ENCODE results near the gene FAXDC2. TPM values are rescaled to one million over a fixed set of nuclear protein-coding genes. Genes with fewer than 3 reads are reported as not detected.

Gene FAXDC2
- total and polyA plus RNA-seq, 10 donors, result 2.3 to 34.8 (median 19.5) TPM

DNA sequence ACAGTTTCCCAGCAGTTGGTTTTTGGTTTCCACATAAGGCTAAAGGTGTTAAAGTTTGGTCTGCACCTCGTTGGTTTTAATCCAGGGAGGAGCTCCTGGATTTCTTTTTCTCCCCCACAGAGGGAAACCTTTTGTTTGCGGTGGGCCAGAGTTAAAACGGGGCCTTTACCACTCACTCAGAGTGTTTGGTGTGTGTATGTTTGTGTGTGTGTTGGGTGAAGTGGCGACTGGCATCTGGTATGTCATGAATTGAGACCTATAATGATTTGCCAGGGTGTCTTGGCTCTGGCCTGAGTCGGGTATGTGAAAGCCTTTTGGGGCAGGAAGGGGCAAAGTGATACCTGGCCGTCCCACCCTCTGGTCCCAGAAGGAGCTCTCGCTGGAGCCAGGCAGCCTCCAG is 30.9 kb downstream of the FAXDC2 start:
- no peaks in the 10 kb centered on the region for H3K27me3 ChIP-seq (replicated peaks in 1 of 7)
- DNase-seq, result peak; percentile 34
- peaks cover 0 to 19% (median 1%) of the 10 kb centered on the region in 6 donors for H3K4me1 ChIP-seq
- H3K36me3 ChIP-seq, result peaks cover 0 to 100% (median 39%) of the 10 kb centered on the region in 6 donors
- TF ChIP-seq, protein P1, sequence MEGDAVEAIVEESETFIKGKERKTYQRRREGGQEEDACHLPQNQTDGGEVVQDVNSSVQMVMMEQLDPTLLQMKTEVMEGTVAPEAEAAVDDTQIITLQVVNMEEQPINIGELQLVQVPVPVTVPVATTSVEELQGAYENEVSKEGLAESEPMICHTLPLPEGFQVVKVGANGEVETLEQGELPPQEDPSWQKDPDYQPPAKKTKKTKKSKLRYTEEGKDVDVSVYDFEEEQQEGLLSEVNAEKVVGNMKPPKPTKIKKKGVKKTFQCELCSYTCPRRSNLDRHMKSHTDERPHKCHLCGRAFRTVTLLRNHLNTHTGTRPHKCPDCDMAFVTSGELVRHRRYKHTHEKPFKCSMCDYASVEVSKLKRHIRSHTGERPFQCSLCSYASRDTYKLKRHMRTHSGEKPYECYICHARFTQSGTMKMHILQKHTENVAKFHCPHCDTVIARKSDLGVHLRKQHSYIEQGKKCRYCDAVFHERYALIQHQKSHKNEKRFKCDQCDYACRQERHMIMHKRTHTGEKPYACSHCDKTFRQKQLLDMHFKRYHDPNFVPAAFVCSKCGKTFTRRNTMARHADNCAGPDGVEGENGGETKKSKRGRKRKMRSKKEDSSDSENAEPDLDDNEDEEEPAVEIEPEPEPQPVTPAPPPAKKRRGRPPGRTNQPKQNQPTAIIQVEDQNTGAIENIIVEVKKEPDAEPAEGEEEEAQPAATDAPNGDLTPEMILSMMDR (IDR thresholded peaks at IDR 0.05 in 8 of 11, conservative IDR thresholded peaks at IDR 0.05 in 3 of 11), result no peak
- TF ChIP-seq POLR2AphosphoS5 (IDR thresholded peaks at IDR 0.05) (no peak), POLR2A (IDR thresholded peaks at IDR 0.05) (no peak)
- intact Hi-C loops (cut with DNase I; ENCODE audit: low total_unique reads), result loop anchor here (10.0 kb wide), 1 partner anchor 65 kb away; the partner anchor contains the start of gene LARP1
- no peaks in the 10 kb centered on the region for H3K9me3 ChIP-seq
- 86 to 89% (median 87%) methylated on average over 7 of the region's 7 CpGs for WGBS, 5 donors
- H3K4me3 ChIP-seq, result no peak overlapping the region
- peak overlapping the region in 6 of 8 donors; percentile 2 to 62 (median 38) for H3K27ac ChIP-seq

DNA sequence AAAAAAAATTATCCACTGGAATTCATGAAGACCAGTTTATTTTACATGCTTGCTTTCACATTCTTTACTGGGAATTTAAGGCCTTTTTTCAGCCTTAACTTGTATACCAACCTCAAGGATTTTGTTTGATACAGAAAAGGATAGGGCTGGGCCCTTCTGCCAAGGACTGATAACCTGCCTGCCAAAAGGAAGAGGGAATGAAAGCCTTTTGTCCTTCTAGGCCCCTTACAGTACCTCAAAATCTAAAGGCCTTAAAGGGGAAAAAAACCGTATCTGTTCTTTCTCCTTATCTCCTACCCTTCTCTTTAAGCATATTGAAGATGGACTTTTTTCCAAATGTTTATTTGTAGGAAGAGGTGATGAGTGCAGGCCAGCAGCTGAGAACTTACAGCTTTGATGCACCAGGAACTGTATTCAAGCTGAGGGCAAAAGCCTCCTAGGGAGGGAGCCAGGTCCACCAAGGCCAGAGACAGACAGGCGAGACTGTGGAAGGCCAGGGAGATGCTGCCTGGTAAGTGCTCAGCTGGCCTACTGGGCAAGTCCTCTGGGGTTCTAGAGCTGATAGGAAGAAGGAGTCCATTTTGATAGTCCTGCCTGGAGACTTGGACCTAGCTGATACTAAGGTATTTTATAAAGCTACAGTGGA is 31.8 kb downstream of the FAXDC2 start:
- H3K9me3 ChIP-seq, result no peaks in the 10 kb centered on the region
- no peaks in the 10 kb centered on the region for H3K27me3 ChIP-seq (replicated peaks in 1 of 7)
- 70 to 85% (median 77%) methylated on average over 2 of the region's 2 CpGs for WGBS, 5 donors
- peak; percentile 20 for DNase-seq
- H3K4me3 ChIP-seq, result no peak overlapping the region
- peak overlapping the region; percentile 2 to 62 (median 28) for H3K27ac ChIP-seq
- H3K36me3 ChIP-seq, result peaks cover 0 to 100% (median 47%) of the 10 kb centered on the region in 6 donors
- intact Hi-C loops (cut with DNase I; ENCODE audit: low total_unique reads), result loop anchor here (10.0 kb wide), 1 partner anchor 64 kb away; the partner anchor contains the start of gene LARP1
- H3K4me1 ChIP-seq, result peaks cover 0 to 23% (median 6%) of the 10 kb centered on the region in 6 donors
- TF ChIP-seq POLR2AphosphoS5 (IDR thresholded peaks at IDR 0.05), result peak in 1 of 3 donors; percentile 23
- TF ChIP-seq, protein P1 (IDR thresholded peaks at IDR 0.05 in 8 of 11, conservative IDR thresholded peaks at IDR 0.05 in 3 of 11), result no peak
- no peak for TF ChIP-seq POLR2A (IDR thresholded peaks at IDR 0.05)

DNA sequence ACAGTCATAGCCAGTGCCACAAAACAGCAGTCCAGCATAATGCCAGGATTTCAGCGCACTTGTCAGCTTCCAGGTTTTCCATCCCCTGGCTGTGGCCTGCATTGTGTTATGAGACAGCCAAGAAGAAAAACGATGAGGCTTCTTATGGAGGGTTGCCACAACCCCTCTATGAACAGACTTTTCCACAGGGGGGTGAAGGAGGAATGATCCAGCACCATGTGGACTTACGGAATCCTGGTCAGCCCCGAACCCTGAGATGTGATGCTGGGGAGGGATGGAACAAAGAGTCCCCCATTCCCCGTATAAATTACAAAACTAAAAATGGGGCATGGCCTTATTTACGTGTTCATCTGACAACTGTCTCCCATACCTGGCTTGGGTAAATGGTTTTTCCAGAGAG is 32.6 kb downstream of the FAXDC2 start:
- no peaks in the 10 kb centered on the region for H3K9me3 ChIP-seq
- no peak overlapping the region for H3K4me3 ChIP-seq
- DNase-seq, result no peak
- H3K27me3 ChIP-seq (replicated peaks in 1 of 7), result no peaks in the 10 kb centered on the region
- peaks cover 0 to 30% (median 12%) of the 10 kb centered on the region in 6 donors for H3K4me1 ChIP-seq
- WGBS, 5 donors, result 90 to 95% (median 93%) methylated on average over 6 of the region's 6 CpGs
- intact Hi-C loops (cut with DNase I; ENCODE audit: low total_unique reads), result loop anchor here (10.0 kb wide), 1 partner anchor 63 kb away; the partner anchor contains the start of gene LARP1
- H3K36me3 ChIP-seq, result peaks cover 0 to 100% (median 50%) of the 10 kb centered on the region in 6 donors
- TF ChIP-seq POLR2AphosphoS5 (IDR thresholded peaks at IDR 0.05), result no peak
- TF ChIP-seq POLR2A (IDR thresholded peaks at IDR 0.05), result no peak
- TF ChIP-seq, protein P1 (IDR thresholded peaks at IDR 0.05 in 8 of 11, conservative IDR thresholded peaks at IDR 0.05 in 3 of 11), result no peak
- peak overlapping the region in 6 of 8 donors; percentile 2 to 62 (median 40) for H3K27ac ChIP-seq

DNA sequence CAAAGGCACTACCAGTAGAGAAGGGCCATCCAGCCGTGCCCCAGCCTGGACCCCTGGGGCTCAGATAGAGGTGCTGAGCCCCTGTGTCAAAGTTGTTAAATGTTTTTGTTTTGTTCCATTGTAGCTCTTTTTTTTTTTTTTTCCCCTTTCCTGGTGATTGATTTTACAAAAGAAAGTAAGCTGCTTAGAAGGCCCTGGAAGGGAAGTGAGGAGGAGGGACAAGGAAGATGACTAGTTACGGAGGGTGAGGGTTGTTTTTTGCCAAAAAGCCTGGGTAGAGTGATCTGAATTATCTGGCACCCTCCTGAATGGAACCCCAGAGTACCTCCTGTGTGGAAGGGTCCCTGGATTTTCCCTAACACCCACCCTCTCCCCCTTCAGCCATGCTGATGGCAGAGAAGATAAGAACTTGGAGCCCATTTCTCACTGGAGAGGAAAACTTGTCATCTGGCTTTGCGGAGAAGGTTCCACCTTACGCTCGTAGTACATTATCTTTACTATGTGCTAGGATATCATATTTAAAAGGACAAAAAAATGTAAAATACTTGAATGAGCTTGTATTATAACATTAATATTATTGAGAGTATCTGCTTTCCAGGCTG is 33.4 kb downstream of the FAXDC2 start:
- DNase-seq, result no peak
- H3K27ac ChIP-seq, result peak overlapping the region in 1 of 8 donors; percentile 56
- peaks cover 0 to 100% (median 51%) of the 10 kb centered on the region in 6 donors for H3K36me3 ChIP-seq
- TF ChIP-seq, protein P1 (IDR thresholded peaks at IDR 0.05 in 8 of 11, conservative IDR thresholded peaks at IDR 0.05 in 3 of 11), result no peak
- no peak for TF ChIP-seq POLR2A (IDR thresholded peaks at IDR 0.05)
- TF ChIP-seq POLR2AphosphoS5 (IDR thresholded peaks at IDR 0.05), result no peak
- no peak overlapping the region for H3K4me3 ChIP-seq
- H3K9me3 ChIP-seq, result no peaks in the 10 kb centered on the region
- H3K27me3 ChIP-seq (replicated peaks in 1 of 7), result no peaks in the 10 kb centered on the region
- WGBS, 5 donors, result 85 to 95% (median 91%) methylated on average over 5 of the region's 5 CpGs
- intact Hi-C loops (cut with DNase I; ENCODE audit: low total_unique reads), result loop anchor here (10.0 kb wide), 1 partner anchor 62 kb away; the partner anchor contains the start of gene LARP1
- H3K4me1 ChIP-seq, result peaks cover 0 to 39% (median 19%) of the 10 kb centered on the region in 6 donors
